Esophagus squamous epithelium (tissue), 5 donors: ENCODE measurements around the gene MFAP2. TPM values are rescaled to one million over a fixed set of nuclear protein-coding genes. Genes with fewer than 3 reads are reported as not detected.
A peak's percentile ranks its signal among the peaks of the same experiment; 100 is the strongest.

Source experiments
- DNase-seq: peaks from one replicate; lab custom pipeline; 2025; lab: John Stamatoyannopoulos, UW
- H3K27ac ChIP-seq, 4 donors: fragments of 200-600 bp; sonication (generic); one replicate each; pipeline ENCODE4 v1.5.1; 2016 to 2019; ENCODE audit warnings: mild to moderate bottlenecking in 1 of 4
- H3K27me3 ChIP-seq, 4 donors: fragments of 200-600 bp; sonication (generic); 1 replicate in 3 of 4; 2 replicates in 1 of 4; pipeline versions ENCODE4 v1.5.1 to v1.6.0; 2017 to 2021; ENCODE audit warnings: antibody characterized with exemption in 1 of 4
- H3K36me3 ChIP-seq, 3 donors: fragments of 200-600 bp; sonication (generic); one replicate each; pipeline ENCODE4 v1.5.1; 2016 to 2019
- H3K4me1 ChIP-seq, 3 donors: fragments of 200-600 bp; sonication (generic); one replicate each; pipeline ENCODE4 v1.5.1; 2017 to 2019
- H3K4me3 ChIP-seq, 4 donors: fragments of 200-600 bp; sonication (generic); 1 replicate in 3 of 4; 2 replicates in 1 of 4; pipeline ENCODE4 v1.5.1; 2016 to 2019; ENCODE audit warnings: mild to moderate bottlenecking in 2 of 4, moderate library complexity in 1 of 4
- H3K9me3 ChIP-seq, 3 donors: fragments of 200-600 bp; sonication (generic); one replicate each; pipeline ENCODE4 v1.5.1; 2016 to 2019
- CTCF ChIP-seq, 6 experiments: fragments of 450-650 bp in 4 of 6; fragments of 200-600 bp in 2 of 6; sonication (generic) in 2 of 6; IDR thresholded peaks; one replicate each; pipeline ENCODE4 v1.5.1; 2016 to 2019; ENCODE audit warnings: antibody characterized with exemption in 6 of 6, mild to moderate bottlenecking in 4 of 6, moderate library complexity in 4 of 6
- POLR2A ChIP-seq, 4 donors: fragments of 450-650 bp; IDR thresholded peaks; one replicate each; pipeline ENCODE4 v1.6.1; 2017; ENCODE audit warnings: antibody characterized with exemption in 4 of 4, mild to moderate bottlenecking in 4 of 4, moderate library complexity in 3 of 4
- WGBS, 2 donors: methylation state at CpG; one replicate each; pipeline ENCODE4 v1.1.5; 2018; 5-methylcytosine and 5-hydroxymethylcytosine counted together
- intact Hi-C: fragments of 100-400 bp; cut with DNase I; formaldehyde crosslinking; loops from one replicate; pipeline ENCODE4 v1.15.0; 2022
- total RNA-seq, 4 donors: library from RNA; depleted of rRNA; stranded (reverse); fragments of >200 nt; gene quantifications; one replicate each; pipeline ENCODE4 v1.1.0, GENCODE V29; 2016
- donor health status: DM: yes; HTN: yes; CAD: no.

The MFAP2 gene
- total RNA-seq, 4 donors from 2014 or later: 0.70 to 10.5 (median 4.2) TPM; not detected in 1

- no peak overlapping the region for H3K4me3 ChIP-seq
- peaks cover 26 to 47% (median 31%) of the 10 kb centered on the region in 3 donors for H3K4me1 ChIP-seq
- no peak for DNase-seq
- no peaks in the 10 kb centered on the region for H3K9me3 ChIP-seq
- intact Hi-C loops: no loop called here
- no peak overlapping the region for H3K27ac ChIP-seq
- peaks cover 0 to 10% (median 0%) of the 10 kb centered on the region in 4 donors for H3K27me3 ChIP-seq
- H3K36me3 ChIP-seq: peaks cover 0 to 13% (median 0%) of the 10 kb centered on the region in 3 donors
- WGBS, 2 donors: 63 to 80% methylated on average over 13 of the region's 13 CpGs
- TF ChIP-seq CTCF (IDR thresholded peaks at IDR 0.05) (no peak), POLR2A (IDR thresholded peaks at IDR 0.05) (no peak)
Measured at GRCh38 chr1:17013491-17014320, 33.3 kb upstream of the MFAP2 start.

- DNase-seq: no peak
- intact Hi-C loops: no loop called here
- H3K4me3 ChIP-seq: no peak overlapping the region
Measured at GRCh38 chr1:17012775-17013490, 32.5 kb upstream of the MFAP2 start.

GRCh38 chr1:17011439-17012307 is 31.3 kb upstream of the MFAP2 start, which contains the start of gene ATP13A2:
Gene ATP13A2, minus strand, starts transcription at chr1:17011928. Its CDS starts 190 bp downstream, at chr1:17011738.
- Histone ChIP-seq H3K27ac (peak within 1 kb of the TSS; percentile 77 to 88 (median 82)), H3K4me1 (peaks cover 26 to 47% (median 31%) of the 10 kb centered on the region in 3 donors), H3K9me3 (no peaks in the 10 kb centered on the region), H3K27me3 (peaks cover 0 to 10% (median 0%) of the 10 kb centered on the region in 4 donors), H3K4me3 (peak within 1 kb of the TSS; percentile 59 to 98 (median 80)), H3K36me3 (no peaks in the 10 kb centered on the region)
- DNase-seq: no peak
- intact Hi-C loops: no loop called here
- TF ChIP-seq POLR2A (IDR thresholded peaks at IDR 0.05) (peak in 3 of 4 donors; percentile 6 to 45 (median 27)), CTCF (IDR thresholded peaks at IDR 0.05) (no peak)
- 10% methylated on average over 6 of the region's 94 CpGs; no CpG with 5 or more reads in 1 of the 2 donors for WGBS, 2 donors

More at GRCh38 chr1:17012775-17013490, 32.5 kb upstream of the MFAP2 start:
- Histone ChIP-seq H3K27ac (no peak overlapping the region), H3K36me3 (peaks cover 0 to 5% (median 0%) of the 10 kb centered on the region in 3 donors), H3K27me3 (peaks cover 0 to 10% (median 0%) of the 10 kb centered on the region in 4 donors), H3K9me3 (no peaks in the 10 kb centered on the region), H3K4me1 (peaks cover 26 to 47% (median 31%) of the 10 kb centered on the region in 3 donors)
- TF ChIP-seq CTCF (IDR thresholded peaks at IDR 0.05): no peak
- TF ChIP-seq POLR2A (IDR thresholded peaks at IDR 0.05): no peak
- 68 to 70% methylated on average over 8 to 9 of the region's 9 CpGs for WGBS, 2 donors

GRCh38 chr1:17011092-17011438 is 30.6 kb upstream of the MFAP2 start:
- WGBS, 2 donors: 5 to 7% methylated on average over 3 to 4 of the region's 15 CpGs
- peak overlapping the region; percentile 59 to 98 (median 80) for H3K4me3 ChIP-seq
- DNase-seq: no peak
- intact Hi-C loops: no loop called here
- peaks cover 25 to 41% (median 28%) of the 10 kb centered on the region in 3 donors for H3K4me1 ChIP-seq
- peaks cover 0 to 5% (median 0%) of the 10 kb centered on the region in 3 donors for H3K36me3 ChIP-seq
- TF ChIP-seq CTCF (IDR thresholded peaks at IDR 0.05): no peak
- TF ChIP-seq POLR2A (IDR thresholded peaks at IDR 0.05): no peak
- H3K27me3 ChIP-seq: peaks cover 0 to 10% (median 0%) of the 10 kb centered on the region in 4 donors
- H3K9me3 ChIP-seq: no peaks in the 10 kb centered on the region
- peak overlapping the region; percentile 77 to 88 (median 82) for H3K27ac ChIP-seq
